Measurements from ENCODE around the gene ADAM22.
A peak's percentile ranks its signal among the peaks of the same experiment; 100 is the strongest.

Gene ADAM22, protein sequence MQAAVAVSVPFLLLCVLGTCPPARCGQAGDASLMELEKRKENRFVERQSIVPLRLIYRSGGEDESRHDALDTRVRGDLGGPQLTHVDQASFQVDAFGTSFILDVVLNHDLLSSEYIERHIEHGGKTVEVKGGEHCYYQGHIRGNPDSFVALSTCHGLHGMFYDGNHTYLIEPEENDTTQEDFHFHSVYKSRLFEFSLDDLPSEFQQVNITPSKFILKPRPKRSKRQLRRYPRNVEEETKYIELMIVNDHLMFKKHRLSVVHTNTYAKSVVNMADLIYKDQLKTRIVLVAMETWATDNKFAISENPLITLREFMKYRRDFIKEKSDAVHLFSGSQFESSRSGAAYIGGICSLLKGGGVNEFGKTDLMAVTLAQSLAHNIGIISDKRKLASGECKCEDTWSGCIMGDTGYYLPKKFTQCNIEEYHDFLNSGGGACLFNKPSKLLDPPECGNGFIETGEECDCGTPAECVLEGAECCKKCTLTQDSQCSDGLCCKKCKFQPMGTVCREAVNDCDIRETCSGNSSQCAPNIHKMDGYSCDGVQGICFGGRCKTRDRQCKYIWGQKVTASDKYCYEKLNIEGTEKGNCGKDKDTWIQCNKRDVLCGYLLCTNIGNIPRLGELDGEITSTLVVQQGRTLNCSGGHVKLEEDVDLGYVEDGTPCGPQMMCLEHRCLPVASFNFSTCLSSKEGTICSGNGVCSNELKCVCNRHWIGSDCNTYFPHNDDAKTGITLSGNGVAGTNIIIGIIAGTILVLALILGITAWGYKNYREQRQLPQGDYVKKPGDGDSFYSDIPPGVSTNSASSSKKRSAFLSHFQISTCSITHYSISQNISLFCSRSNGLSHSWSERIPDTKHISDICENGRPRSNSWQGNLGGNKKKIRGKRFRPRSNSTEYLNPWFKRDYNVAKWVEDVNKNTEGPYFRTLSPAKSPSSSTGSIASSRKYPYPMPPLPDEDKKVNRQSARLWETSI

GRCh38 chr7:87933953-87934698 lies at the start of gene ADAM22:
Gene ADAM22 (plus strand): TSS chr7:87934251. CDS start chr7:87934466, 215 bp downstream.
- TF ChIP-seq, protein P1, sequence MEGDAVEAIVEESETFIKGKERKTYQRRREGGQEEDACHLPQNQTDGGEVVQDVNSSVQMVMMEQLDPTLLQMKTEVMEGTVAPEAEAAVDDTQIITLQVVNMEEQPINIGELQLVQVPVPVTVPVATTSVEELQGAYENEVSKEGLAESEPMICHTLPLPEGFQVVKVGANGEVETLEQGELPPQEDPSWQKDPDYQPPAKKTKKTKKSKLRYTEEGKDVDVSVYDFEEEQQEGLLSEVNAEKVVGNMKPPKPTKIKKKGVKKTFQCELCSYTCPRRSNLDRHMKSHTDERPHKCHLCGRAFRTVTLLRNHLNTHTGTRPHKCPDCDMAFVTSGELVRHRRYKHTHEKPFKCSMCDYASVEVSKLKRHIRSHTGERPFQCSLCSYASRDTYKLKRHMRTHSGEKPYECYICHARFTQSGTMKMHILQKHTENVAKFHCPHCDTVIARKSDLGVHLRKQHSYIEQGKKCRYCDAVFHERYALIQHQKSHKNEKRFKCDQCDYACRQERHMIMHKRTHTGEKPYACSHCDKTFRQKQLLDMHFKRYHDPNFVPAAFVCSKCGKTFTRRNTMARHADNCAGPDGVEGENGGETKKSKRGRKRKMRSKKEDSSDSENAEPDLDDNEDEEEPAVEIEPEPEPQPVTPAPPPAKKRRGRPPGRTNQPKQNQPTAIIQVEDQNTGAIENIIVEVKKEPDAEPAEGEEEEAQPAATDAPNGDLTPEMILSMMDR (IDR thresholded peaks at IDR 0.05; ENCODE audit: low read depth, low read length), result peak; percentile 37
- TF ChIP-seq EZH2phosphoT487 (IDR thresholded peaks at IDR 0.05; ENCODE audit: low read depth), result no peak
- Histone ChIP-seq H3K4me3 (ENCODE audit: low read length) (peak within 1 kb of the TSS; percentile 82), H3K79me2 (ENCODE audit: low read length) (peaks cover 6% of the 10 kb centered on the region; the same call in 1 of the 2 replicates), H3K27ac (ENCODE audit: low read length) (peak within 1 kb of the TSS; percentile 36), H2AFZ (ENCODE audit: low read depth, low read length) (peak within 1 kb of the TSS; percentile 99), H4K20me1 (ENCODE audit: insufficient read depth, low read length) (no peaks in the 10 kb centered on the region), H3K4me1 (ENCODE audit: low read length) (peaks cover 5% of the 10 kb centered on the region; the same call in 1 of the 2 replicates), H3K27me3 (ENCODE audit: low read depth, low read length) (no peaks in the 10 kb centered on the region), H3K36me3 (replicated peaks; ENCODE audit: low read depth, low read length) (peaks cover 3% of the 10 kb centered on the region), H3K9me3 (ENCODE audit: insufficient read depth, low read length) (no peaks in the 10 kb centered on the region), H3K4me2 (ENCODE audit: low read length) (peak within 1 kb of the TSS; percentile 88), H3K9ac (ENCODE audit: low read length) (peak within 1 kb of the TSS; percentile 86)

- no peak overlapping the region for H3K27ac ChIP-seq (ENCODE audit: low read length)
- no peaks in the 10 kb centered on the region for H3K9me3 ChIP-seq (ENCODE audit: insufficient read depth, low read length)
- peaks cover 16% of the 10 kb centered on the region; the same call in 1 of the 2 replicates for H4K20me1 ChIP-seq (ENCODE audit: insufficient read depth, low read length)
- peaks cover 49% of the 10 kb centered on the region for H3K36me3 ChIP-seq (replicated peaks; ENCODE audit: low read depth, low read length)
- H3K9ac ChIP-seq (ENCODE audit: low read length), result no peak overlapping the region
- H2AFZ ChIP-seq (ENCODE audit: low read depth, low read length), result no peak overlapping the region
- TF ChIP-seq, protein P1 (IDR thresholded peaks at IDR 0.05; ENCODE audit: low read depth, low read length), result no peak
- TF ChIP-seq EZH2phosphoT487 (IDR thresholded peaks at IDR 0.05; ENCODE audit: low read depth), result no peak
- H3K4me3 ChIP-seq (ENCODE audit: low read length), result no peak overlapping the region
- H3K27me3 ChIP-seq (ENCODE audit: low read depth, low read length), result no peaks in the 10 kb centered on the region
- no peak overlapping the region for H3K4me2 ChIP-seq (ENCODE audit: low read length)
- H3K79me2 ChIP-seq (ENCODE audit: low read length), result peaks cover 75% of the 10 kb centered on the region
- peaks cover 13% of the 10 kb centered on the region for H3K4me1 ChIP-seq (ENCODE audit: low read length)
Measured at GRCh38 chr7:87885018-87885417, 49.0 kb upstream of the ADAM22 start.

DNA sequence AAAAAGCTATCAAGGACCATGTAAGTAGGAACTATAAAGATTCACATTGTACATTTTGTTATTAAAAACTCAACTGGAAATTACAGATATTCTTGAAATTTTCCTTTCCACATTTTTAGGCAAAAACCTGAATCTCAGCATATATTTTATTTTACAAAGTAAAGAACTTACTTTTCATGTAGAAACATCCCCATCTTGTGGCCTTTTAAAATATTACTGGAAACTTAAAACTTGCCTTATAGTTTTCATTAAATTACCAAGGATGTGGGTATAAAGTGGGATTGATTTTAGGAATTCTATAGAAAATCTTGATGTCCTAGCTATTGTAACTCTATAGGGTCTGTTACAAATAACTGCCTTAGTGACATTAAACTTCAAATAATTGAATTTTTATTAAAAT lies 47.2 kb upstream of the ADAM22 start:
- TF ChIP-seq EZH2phosphoT487 (IDR thresholded peaks at IDR 0.05; ENCODE audit: low read depth), result no peak
- TF ChIP-seq, protein P1 (IDR thresholded peaks at IDR 0.05; ENCODE audit: low read depth, low read length), result peak; percentile 58
- H2AFZ ChIP-seq (ENCODE audit: low read depth, low read length), result no peak overlapping the region
- H4K20me1 ChIP-seq (ENCODE audit: insufficient read depth, low read length), result peaks cover 11% of the 10 kb centered on the region; the same call in 1 of the 2 replicates
- H3K9ac ChIP-seq (ENCODE audit: low read length), result no peak overlapping the region
- H3K4me2 ChIP-seq (ENCODE audit: low read length), result no peak overlapping the region
- H3K79me2 ChIP-seq (ENCODE audit: low read length), result peaks cover 75% of the 10 kb centered on the region
- peaks cover 39% of the 10 kb centered on the region for H3K36me3 ChIP-seq (replicated peaks; ENCODE audit: low read depth, low read length)
- peaks cover 10% of the 10 kb centered on the region for H3K4me1 ChIP-seq (ENCODE audit: low read length)
- H3K9me3 ChIP-seq (ENCODE audit: insufficient read depth, low read length), result no peaks in the 10 kb centered on the region
- no peaks in the 10 kb centered on the region for H3K27me3 ChIP-seq (ENCODE audit: low read depth, low read length)
- H3K4me3 ChIP-seq (ENCODE audit: low read length), result no peak overlapping the region
- no peak overlapping the region for H3K27ac ChIP-seq (ENCODE audit: low read length)

Data from OCI-LY3 (cell line).